Measurements from ENCODE around the gene CLDN7. TPM values are rescaled to one million over a fixed set of nuclear protein-coding genes. Genes with fewer than 3 reads are reported as not detected.
A peak's percentile ranks its signal among the peaks of the same experiment; 100 is the strongest.

Gene CLDN7
- total RNA-seq, 1 experiment from 2014 or later: 177 TPM

DNA sequence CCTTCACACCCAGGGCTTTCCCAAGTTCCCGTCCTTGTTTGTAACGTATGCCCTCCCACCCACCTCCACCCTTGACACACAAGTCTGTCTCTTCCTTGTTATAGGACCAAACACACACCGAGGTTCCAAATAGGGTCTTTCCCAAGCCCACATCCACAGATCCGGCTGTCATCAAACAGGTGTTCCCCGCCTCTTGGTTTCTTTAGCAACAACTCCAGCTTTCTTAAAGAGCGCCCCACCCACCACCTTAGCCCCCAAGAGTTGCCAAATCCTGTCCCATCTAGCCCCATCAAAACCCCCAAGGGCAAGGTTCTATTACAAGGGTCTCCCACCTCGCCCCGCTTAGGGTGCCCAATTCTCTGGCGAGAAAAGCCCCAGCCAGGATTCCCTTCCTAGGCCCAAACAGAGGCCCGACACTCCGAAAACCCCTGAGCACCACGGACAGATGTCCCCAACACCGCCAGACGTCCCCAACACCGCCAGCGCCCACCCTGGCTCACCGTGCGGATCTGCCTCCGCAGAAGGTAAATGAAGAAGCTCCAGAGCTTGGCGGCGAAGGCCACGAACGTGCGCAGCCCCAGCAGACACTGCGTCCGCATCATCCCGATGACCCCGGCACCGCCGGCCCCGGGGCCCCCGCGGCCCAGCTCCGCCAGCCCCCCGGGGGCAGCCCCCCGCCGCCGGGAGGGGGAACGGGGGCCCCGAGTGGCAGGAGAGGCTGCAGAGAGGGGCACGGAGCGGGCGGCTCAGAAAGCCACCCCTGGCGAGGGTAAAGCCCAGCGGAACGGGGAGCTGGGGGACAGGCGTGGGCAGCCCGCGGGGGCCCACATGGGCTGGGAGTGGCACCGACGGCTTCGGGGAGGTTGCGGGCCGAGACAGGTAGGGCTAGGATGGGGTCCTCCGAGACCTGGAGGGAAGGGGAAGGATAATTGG, 11.3 kb downstream of the CLDN7 start:
- Histone ChIP-seq H2BK120ac (ENCODE audit: low read depth, low read length, poor library complexity, severe bottlenecking) (peak overlapping the region; percentile 50), H3K4ac (ENCODE audit: low read depth, low read length) (no peak overlapping the region), H3K79me2 (ENCODE audit: insufficient read depth, low read length) (peaks cover 23% of the 10 kb centered on the region; the same call in 1 of the 2 replicates), H2BK5ac (ENCODE audit: insufficient read length, low read length) (no peak overlapping the region), H3K9me3 (ENCODE audit: control insufficient read depth, low read depth, low read length) (no peaks in the 10 kb centered on the region), H3K4me1 (ENCODE audit: insufficient read depth, low read length) (no peaks in the 10 kb centered on the region; the same call in 1 of the 2 replicates), H3K79me1 (ENCODE audit: insufficient read depth, low read depth, low read length, poor library complexity, severe bottlenecking) (peaks cover 13% of the 10 kb centered on the region), H2AK5ac (ENCODE audit: insufficient read length, low read length) (no peak overlapping the region), H3K14ac (ENCODE audit: insufficient read depth, low read length) (no peak overlapping the region), H2AFZ (ENCODE audit: low read length) (no peak overlapping the region), H2BK20ac (ENCODE audit: low read depth, low read length, poor library complexity, severe bottlenecking) (no peak overlapping the region), H4K8ac (replicated peaks; ENCODE audit: insufficient read length, low read depth, low read length) (no peak overlapping the region), H2BK12ac (ENCODE audit: insufficient read length, low read depth, low read length) (no peak overlapping the region), H4K91ac (ENCODE audit: insufficient read length, low read depth, low read length) (no peak overlapping the region), H3K4me2 (ENCODE audit: insufficient read depth, insufficient read length, low read length) (peak overlapping the region; percentile 79), H3K23ac (ENCODE audit: insufficient read length, low read depth, low read length) (no peak overlapping the region), H3K27ac (ENCODE audit: insufficient read length, low read depth, low read length) (no peak overlapping the region), H3K56ac (ENCODE audit: insufficient read length, low read depth, low read length) (no peak overlapping the region), H3K27me3 (ENCODE audit: insufficient read depth, low read length) (no peaks in the 10 kb centered on the region), H3K18ac (ENCODE audit: insufficient read length, low read depth, low read length) (peak overlapping the region; percentile 61), H3T11ph (ENCODE audit: low read length) (no peak overlapping the region), H4K5ac (ENCODE audit: insufficient read length, low read depth, low read length) (no peak overlapping the region), H3K23me2 (ENCODE audit: insufficient read length, low read depth, low read length, poor library complexity, severe bottlenecking) (peaks cover 6% of the 10 kb centered on the region), H4K20me1 (ENCODE audit: control insufficient read depth, insufficient read depth, insufficient read length) (no peaks in the 10 kb centered on the region), H2BK15ac (ENCODE audit: low read depth, low read length) (no peak overlapping the region), H3K9ac (ENCODE audit: extremely low read depth, insufficient read length, low read length) (peak overlapping the region; percentile 39)
- H3K4me1 Mint-ChIP-seq: peaks cover 31 to 34% of the 10 kb centered on the region in 2 experiments
- no CpG with 5 or more reads among the region's 55 CpGs for WGBS (ENCODE audit: extremely low coverage, insufficient read length, low lambda C conversion rate)
- H3K9me3 Mint-ChIP-seq: no peaks in the 10 kb centered on the region
- H3K27me3 Mint-ChIP-seq (ENCODE audit: low read depth): no peaks in the 10 kb centered on the region
- TF ChIP-seq, protein P1, sequence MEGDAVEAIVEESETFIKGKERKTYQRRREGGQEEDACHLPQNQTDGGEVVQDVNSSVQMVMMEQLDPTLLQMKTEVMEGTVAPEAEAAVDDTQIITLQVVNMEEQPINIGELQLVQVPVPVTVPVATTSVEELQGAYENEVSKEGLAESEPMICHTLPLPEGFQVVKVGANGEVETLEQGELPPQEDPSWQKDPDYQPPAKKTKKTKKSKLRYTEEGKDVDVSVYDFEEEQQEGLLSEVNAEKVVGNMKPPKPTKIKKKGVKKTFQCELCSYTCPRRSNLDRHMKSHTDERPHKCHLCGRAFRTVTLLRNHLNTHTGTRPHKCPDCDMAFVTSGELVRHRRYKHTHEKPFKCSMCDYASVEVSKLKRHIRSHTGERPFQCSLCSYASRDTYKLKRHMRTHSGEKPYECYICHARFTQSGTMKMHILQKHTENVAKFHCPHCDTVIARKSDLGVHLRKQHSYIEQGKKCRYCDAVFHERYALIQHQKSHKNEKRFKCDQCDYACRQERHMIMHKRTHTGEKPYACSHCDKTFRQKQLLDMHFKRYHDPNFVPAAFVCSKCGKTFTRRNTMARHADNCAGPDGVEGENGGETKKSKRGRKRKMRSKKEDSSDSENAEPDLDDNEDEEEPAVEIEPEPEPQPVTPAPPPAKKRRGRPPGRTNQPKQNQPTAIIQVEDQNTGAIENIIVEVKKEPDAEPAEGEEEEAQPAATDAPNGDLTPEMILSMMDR (conservative IDR thresholded peaks at IDR 0.05): no peak
- DNase-seq: no peak
- peak overlapping the region; percentile 90 to 95 for H3K4me3 Mint-ChIP-seq
- peak overlapping the region; percentile 95 to 98 (median 96) for H3K27ac Mint-ChIP-seq
- H3K36me3 Mint-ChIP-seq (ENCODE audit: insufficient read depth in 1 of 3, low read depth in 3 of 3): peaks cover 22 to 38% (median 38%) of the 10 kb centered on the region in 3 experiments

Data from H9 (cell line).